Panc1 (cell line): ENCODE results near the gene KRTAP16-1. TPM values are rescaled to one million over a fixed set of nuclear protein-coding genes. Genes with fewer than 3 reads are reported as not detected.
A peak's percentile ranks its signal among the peaks of the same experiment; 100 is the strongest.

Experiments used
- ATAC-seq: fragments of 200-7000 bp; cut with Tn5 transposase; 2 replicates; pipeline ENCODE4 v1.9.1; 2020; ENCODE audit warnings: mild to moderate bottlenecking, moderate library complexity
- BruUV-seq: library from RNA; stranded (reverse); fragments of 400-500 nt; replicated peaks from 2 replicates; lab custom pipeline; 2021; lab: Mats Ljungman, UMichigan
- CTCF ChIA-PET: fragments of 300-600 bp; sonication (Branson Sonifier 250); formaldehyde crosslinking; loops from one replicate; lab custom pipeline; 2022; ENCODE audit warnings: antibody characterized with exemption; lab: Charles Lee
- POLR2A ChIA-PET: fragments of 300-600 bp; sonication (Branson Sonifier 250); formaldehyde crosslinking; loops from one replicate; lab custom pipeline; 2022; ENCODE audit warnings: antibody characterized with exemption; lab: Charles Lee
- DNase-seq: peaks from one replicate; pipeline ENCODE4 v3.0.0-alpha.2; 2010; ENCODE audit warnings: low read depth, low spot score
- H3K27ac ChIP-seq: 2 replicates; pipeline ENCODE4 v1.5.1; 2011; ENCODE audit warnings: mild to moderate bottlenecking, low read length, inconsistent platforms
- H3K27me3 ChIP-seq: fragments of 200-500 bp; sonication (Bioruptor generic); 2 replicates; pipeline ENCODE4 v1.6.0; 2014; ENCODE audit warnings: low read length, inconsistent platforms; ENCODE audit not compliant: control insufficient read depth, insufficient read depth
- H3K36me3 ChIP-seq: fragments of 200-500 bp; sonication (Bioruptor generic); 2 replicates; pipeline ENCODE4 v1.5.1; 2014; ENCODE audit warnings: inconsistent platforms, mild to moderate bottlenecking, low read length, moderate library complexity; ENCODE audit not compliant: control insufficient read depth, insufficient read depth
- H3K4me1 ChIP-seq: 2 replicates; pipeline ENCODE4 v1.5.1; 2011; ENCODE audit warnings: inconsistent platforms, mild to moderate bottlenecking, low read length, moderate library complexity; ENCODE audit not compliant: control insufficient read depth, insufficient read depth
- H3K4me3 ChIP-seq, 2 experiments: 2 replicates each; pipeline ENCODE4 v1.5.1; 2011 to 2012; ENCODE audit warnings: low read depth in 2 of 2, low read length in 2 of 2, mild to moderate bottlenecking in 2 of 2, inconsistent platforms in 1 of 2, moderate library complexity in 1 of 2
- H3K9me3 ChIP-seq: fragments of 200-500 bp; sonication (Bioruptor generic); 2 replicates; pipeline ENCODE4 v1.5.1; 2014; ENCODE audit warnings: low read depth, mild to moderate bottlenecking, inconsistent platforms, low read length, moderate library complexity; ENCODE audit not compliant: control insufficient read depth, insufficient read depth
- CTCF ChIP-seq: fragments of 450-650 bp; IDR thresholded peaks from 2 replicates; pipeline ENCODE4 v1.5.1; 2017; ENCODE audit warnings: mild to moderate bottlenecking
- POLR2AphosphoS5 ChIP-seq: IDR thresholded peaks from 2 replicates; pipeline ENCODE4 v1.6.1; 2012; ENCODE audit warnings: mild to moderate bottlenecking, low read depth, low read length, moderate library complexity
- SIN3A ChIP-seq: IDR thresholded peaks from 2 replicates; pipeline ENCODE4 v1.6.1; 2012; ENCODE audit warnings: low read depth, mild to moderate bottlenecking, low read length, moderate library complexity, borderline replicate concordance; ENCODE audit not compliant: insufficient read depth
- TCF7L2 ChIP-seq: IDR thresholded peaks from 2 replicates; pipeline ENCODE4 v1.6.1; 2011; ENCODE audit warnings: mild to moderate bottlenecking, low read depth, low read length, inconsistent platforms
- in situ Hi-C: cut with HindIII; loops from 2 replicates; pipeline ENCODE4 v1.10.0; 2016; ENCODE audit warnings: low sequenced_read_pairs, low pct_unique_long_range_greater_than_20kb
- intact Hi-C: fragments of 100-400 bp; cut with micrococcal nuclease; formaldehyde crosslinking; loops from one replicate; pipeline ENCODE4 v1.10.0; 2022; ENCODE audit not compliant: unreplicated experiment
- total RNA-seq: library from RNA; stranded (reverse); gene quantifications from one replicate; pipeline ENCODE4 v1.2.1, GENCODE V29; 2021; ENCODE audit not compliant: unreplicated experiment
- TF ChIP-seq, protein P1 (sequence below), 2 experiments: IDR thresholded peaks; 2 replicates each; pipeline ENCODE4 v1.6.1; 2011 to 2012; ENCODE audit warnings: low read depth in 2 of 2, control low read depth in 1 of 2, low read length in 1 of 2, mild to moderate bottlenecking in 1 of 2, moderate library complexity in 1 of 2; ENCODE audit not compliant: insufficient read depth in 1 of 2

Gene KRTAP16-1
- total RNA-seq, 1 experiment from 2014 or later, result not detected

DNA sequence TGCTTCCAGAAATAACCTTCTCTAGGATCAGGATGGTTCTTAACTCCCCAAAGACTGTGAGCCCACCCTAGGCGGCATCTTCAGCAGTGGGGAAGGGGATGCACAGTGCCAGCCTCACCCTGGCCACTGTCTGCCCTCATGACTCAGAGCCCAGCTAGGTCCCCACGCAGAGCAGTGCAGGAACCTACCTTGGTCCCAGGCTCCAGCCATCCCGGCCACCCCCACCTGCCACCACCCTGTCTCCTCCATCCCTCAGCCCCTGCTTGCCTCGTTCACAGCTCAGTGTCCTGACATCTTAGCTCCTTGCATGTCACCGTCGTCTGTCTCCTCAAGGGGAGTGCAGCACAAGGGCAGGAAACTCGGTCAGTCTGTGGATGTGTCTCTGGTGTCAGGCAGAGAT, 22.5 kb upstream of the KRTAP16-1 start:
- intact Hi-C loops (no loop called here), in situ Hi-C loops (no loop called here)
- Histone ChIP-seq H3K27me3 (no peaks in the 10 kb centered on the region), H3K4me3 (no peak overlapping the region), H3K4me1 (no peaks in the 10 kb centered on the region), H3K27ac (no peak overlapping the region), H3K36me3 (no peaks in the 10 kb centered on the region), H3K9me3 (no peaks in the 10 kb centered on the region)
- TF ChIP-seq TCF7L2 (no peak), CTCF (no peak), SIN3A (no peak), POLR2AphosphoS5 (no peak)
- TF ChIP-seq, protein P1, sequence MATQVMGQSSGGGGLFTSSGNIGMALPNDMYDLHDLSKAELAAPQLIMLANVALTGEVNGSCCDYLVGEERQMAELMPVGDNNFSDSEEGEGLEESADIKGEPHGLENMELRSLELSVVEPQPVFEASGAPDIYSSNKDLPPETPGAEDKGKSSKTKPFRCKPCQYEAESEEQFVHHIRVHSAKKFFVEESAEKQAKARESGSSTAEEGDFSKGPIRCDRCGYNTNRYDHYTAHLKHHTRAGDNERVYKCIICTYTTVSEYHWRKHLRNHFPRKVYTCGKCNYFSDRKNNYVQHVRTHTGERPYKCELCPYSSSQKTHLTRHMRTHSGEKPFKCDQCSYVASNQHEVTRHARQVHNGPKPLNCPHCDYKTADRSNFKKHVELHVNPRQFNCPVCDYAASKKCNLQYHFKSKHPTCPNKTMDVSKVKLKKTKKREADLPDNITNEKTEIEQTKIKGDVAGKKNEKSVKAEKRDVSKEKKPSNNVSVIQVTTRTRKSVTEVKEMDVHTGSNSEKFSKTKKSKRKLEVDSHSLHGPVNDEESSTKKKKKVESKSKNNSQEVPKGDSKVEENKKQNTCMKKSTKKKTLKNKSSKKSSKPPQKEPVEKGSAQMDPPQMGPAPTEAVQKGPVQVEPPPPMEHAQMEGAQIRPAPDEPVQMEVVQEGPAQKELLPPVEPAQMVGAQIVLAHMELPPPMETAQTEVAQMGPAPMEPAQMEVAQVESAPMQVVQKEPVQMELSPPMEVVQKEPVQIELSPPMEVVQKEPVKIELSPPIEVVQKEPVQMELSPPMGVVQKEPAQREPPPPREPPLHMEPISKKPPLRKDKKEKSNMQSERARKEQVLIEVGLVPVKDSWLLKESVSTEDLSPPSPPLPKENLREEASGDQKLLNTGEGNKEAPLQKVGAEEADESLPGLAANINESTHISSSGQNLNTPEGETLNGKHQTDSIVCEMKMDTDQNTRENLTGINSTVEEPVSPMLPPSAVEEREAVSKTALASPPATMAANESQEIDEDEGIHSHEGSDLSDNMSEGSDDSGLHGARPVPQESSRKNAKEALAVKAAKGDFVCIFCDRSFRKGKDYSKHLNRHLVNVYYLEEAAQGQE (IDR thresholded peaks at IDR 0.05; ENCODE audit: insufficient read depth in 1 of 2, low read depth in 2 of 2, low read length in 1 of 2), result no peak
- DNase-seq, result no peak
- ChIA-PET CTCF (interaction anchor here (0.6 to 1.1 kb wide), 2 partner anchors 217 to 482 kb away, joined by 3 read pairs; no protein-coding TSS in a partner anchor), POLR2A (interaction anchor here (0.6 kb wide), 1 partner anchor 1043 kb away, joined by 4 read pairs; no protein-coding TSS in a partner anchor)
- ATAC-seq, result no peak
- no TSS peak for BruUV-seq

- CTCF ChIA-PET, result interaction anchor here (0.7 to 1.6 kb wide), 2 partner anchors 151 to 219 kb away, joined by 3 to 5 read pairs; no protein-coding TSS in a partner anchor
- intact Hi-C loops, result loop anchor here (10.0 kb wide), 1 partner anchor 335 kb away; no protein-coding TSS in a partner anchor
These were observed 20.3 kb upstream of the KRTAP16-1 start for GRCh38 chr17:41329279-41329948.

More at GRCh38 chr17:41329279-41329948, 20.3 kb upstream of the KRTAP16-1 start:
- Histone ChIP-seq H3K4me3 (no peak overlapping the region), H3K4me1 (no peaks in the 10 kb centered on the region), H3K9me3 (no peaks in the 10 kb centered on the region), H3K27me3 (no peaks in the 10 kb centered on the region), H3K36me3 (no peaks in the 10 kb centered on the region), H3K27ac (no peak overlapping the region)
- BruUV-seq, result no TSS peak
- in situ Hi-C loops, result no loop called here
- DNase-seq, result no peak
- POLR2A ChIA-PET, result no interaction called here
- ATAC-seq, result peak; percentile 89
- no peak for TF ChIP-seq SIN3A
- peak; percentile 86 for TF ChIP-seq CTCF
